WTC11 (cell line): ENCODE results near the gene CARD19.

Source experiments
- ATF2 ChIP-seq: sonication (generic); formaldehyde crosslinking; IDR thresholded peaks from 2 replicates; pipeline ENCODE4 v1.8.1; 2022; ENCODE audit warnings: low read depth, missing genetic modification reagents, borderline replicate concordance
- ESRRA ChIP-seq: sonication (generic); formaldehyde crosslinking; IDR thresholded peaks from 2 replicates; pipeline ENCODE4 v1.8.1; 2022; ENCODE audit warnings: mild to moderate bottlenecking, missing genetic modification reagents, borderline replicate concordance
- FOXP4 ChIP-seq: sonication (generic); formaldehyde crosslinking; IDR thresholded peaks from 2 replicates; pipeline ENCODE4 v1.8.0; 2022; ENCODE audit warnings: mild to moderate bottlenecking, missing genetic modification reagents
- JUN ChIP-seq: sonication (generic); formaldehyde crosslinking; IDR thresholded peaks from 2 replicates; pipeline ENCODE4 v1.8.0; 2023; ENCODE audit warnings: mild to moderate bottlenecking, missing genetic modification reagents
- RELA ChIP-seq: sonication (generic); formaldehyde crosslinking; IDR thresholded peaks from 2 replicates; pipeline ENCODE4 v1.8.1; 2022; ENCODE audit warnings: missing genetic modification reagents, mild to moderate bottlenecking, borderline replicate concordance
- ZBTB21 ChIP-seq: sonication (generic); formaldehyde crosslinking; IDR thresholded peaks from 2 replicates; pipeline ENCODE4 v1.8.1; 2023; ENCODE audit warnings: mild to moderate bottlenecking, missing genetic modification reagents, borderline replicate concordance
- TF ChIP-seq, protein P1 (sequence below): fragments of 200-600 bp; IDR thresholded peaks from 2 replicates; pipeline ENCODE4 v1.8.0; 2022; ENCODE audit warnings: antibody characterized with exemption
- TF ChIP-seq, protein P2 (sequence below): sonication (generic); formaldehyde crosslinking; IDR thresholded peaks from 2 replicates; pipeline ENCODE4 v1.8.1; 2023; ENCODE audit warnings: mild to moderate bottlenecking, missing genetic modification reagents

DNA sequence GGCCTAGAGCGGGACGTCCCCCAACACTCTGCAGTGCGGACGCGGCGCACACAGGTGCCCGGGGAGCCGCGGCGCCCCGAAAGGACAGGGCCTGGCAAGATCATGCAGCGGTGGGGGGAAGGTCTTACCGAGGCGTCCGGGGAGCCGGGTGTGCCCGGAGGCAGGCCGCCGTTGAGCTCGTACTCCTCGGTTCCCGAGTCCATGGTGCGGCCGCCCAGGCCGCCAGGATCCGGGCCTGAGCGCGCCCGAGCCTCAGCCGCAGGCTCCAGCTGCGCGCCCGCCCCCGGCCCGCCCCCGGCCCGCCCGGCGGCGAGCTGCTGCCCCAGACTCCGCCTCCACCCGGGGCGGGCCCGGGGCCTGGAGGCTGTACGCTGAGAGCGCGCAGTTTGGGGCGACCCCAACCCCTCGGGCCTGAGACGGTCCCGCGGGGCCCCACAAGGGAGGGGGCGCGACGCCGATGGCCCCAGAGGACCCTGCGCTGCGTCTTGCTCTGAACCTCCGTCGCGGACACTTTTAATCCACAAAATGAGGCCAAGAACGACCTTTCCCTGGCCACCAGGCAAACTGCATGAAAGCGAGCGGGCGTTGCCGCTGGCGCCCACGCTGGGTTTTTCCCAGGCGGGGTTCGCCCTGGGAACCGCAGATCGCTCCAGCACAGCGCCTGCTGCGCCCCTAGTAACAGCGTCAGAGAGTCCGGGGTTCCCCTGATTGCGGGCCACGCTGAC is 38.2 kb downstream of the CARD19 start, which contains the start of gene NINJ1:
- TF ChIP-seq, protein P1, sequence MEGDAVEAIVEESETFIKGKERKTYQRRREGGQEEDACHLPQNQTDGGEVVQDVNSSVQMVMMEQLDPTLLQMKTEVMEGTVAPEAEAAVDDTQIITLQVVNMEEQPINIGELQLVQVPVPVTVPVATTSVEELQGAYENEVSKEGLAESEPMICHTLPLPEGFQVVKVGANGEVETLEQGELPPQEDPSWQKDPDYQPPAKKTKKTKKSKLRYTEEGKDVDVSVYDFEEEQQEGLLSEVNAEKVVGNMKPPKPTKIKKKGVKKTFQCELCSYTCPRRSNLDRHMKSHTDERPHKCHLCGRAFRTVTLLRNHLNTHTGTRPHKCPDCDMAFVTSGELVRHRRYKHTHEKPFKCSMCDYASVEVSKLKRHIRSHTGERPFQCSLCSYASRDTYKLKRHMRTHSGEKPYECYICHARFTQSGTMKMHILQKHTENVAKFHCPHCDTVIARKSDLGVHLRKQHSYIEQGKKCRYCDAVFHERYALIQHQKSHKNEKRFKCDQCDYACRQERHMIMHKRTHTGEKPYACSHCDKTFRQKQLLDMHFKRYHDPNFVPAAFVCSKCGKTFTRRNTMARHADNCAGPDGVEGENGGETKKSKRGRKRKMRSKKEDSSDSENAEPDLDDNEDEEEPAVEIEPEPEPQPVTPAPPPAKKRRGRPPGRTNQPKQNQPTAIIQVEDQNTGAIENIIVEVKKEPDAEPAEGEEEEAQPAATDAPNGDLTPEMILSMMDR = no peak
- no peak for TF ChIP-seq RELA (CRISPR knock-in tag)
- TF ChIP-seq JUN (CRISPR knock-in tag) = no peak
- TF ChIP-seq ESRRA (CRISPR knock-in tag) = no peak
- TF ChIP-seq, protein P2, sequence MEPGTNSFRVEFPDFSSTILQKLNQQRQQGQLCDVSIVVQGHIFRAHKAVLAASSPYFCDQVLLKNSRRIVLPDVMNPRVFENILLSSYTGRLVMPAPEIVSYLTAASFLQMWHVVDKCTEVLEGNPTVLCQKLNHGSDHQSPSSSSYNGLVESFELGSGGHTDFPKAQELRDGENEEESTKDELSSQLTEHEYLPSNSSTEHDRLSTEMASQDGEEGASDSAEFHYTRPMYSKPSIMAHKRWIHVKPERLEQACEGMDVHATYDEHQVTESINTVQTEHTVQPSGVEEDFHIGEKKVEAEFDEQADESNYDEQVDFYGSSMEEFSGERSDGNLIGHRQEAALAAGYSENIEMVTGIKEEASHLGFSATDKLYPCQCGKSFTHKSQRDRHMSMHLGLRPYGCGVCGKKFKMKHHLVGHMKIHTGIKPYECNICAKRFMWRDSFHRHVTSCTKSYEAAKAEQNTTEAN = no peak
- no peak for TF ChIP-seq ZBTB21 (CRISPR knock-in tag)
- TF ChIP-seq ATF2 = no peak
- TF ChIP-seq FOXP4 (CRISPR knock-in tag) = peak; percentile 39; the same call in 1 of the 2 replicates
